NCI-H510A treated with DMSO at 0.1 percent for 48 hours (cell line): ENCODE results near the gene MRPS26.
"Not testable (repeated sequence)": the region's sequence is repeated elsewhere in the genome, so short reads cannot be mapped to it uniquely, and the experiment has no call there.

Experiments used
- DNase-seq: peaks from one replicate; lab custom pipeline; 2025; lab: John Stamatoyannopoulos, UW

Gene MRPS26

DNA sequence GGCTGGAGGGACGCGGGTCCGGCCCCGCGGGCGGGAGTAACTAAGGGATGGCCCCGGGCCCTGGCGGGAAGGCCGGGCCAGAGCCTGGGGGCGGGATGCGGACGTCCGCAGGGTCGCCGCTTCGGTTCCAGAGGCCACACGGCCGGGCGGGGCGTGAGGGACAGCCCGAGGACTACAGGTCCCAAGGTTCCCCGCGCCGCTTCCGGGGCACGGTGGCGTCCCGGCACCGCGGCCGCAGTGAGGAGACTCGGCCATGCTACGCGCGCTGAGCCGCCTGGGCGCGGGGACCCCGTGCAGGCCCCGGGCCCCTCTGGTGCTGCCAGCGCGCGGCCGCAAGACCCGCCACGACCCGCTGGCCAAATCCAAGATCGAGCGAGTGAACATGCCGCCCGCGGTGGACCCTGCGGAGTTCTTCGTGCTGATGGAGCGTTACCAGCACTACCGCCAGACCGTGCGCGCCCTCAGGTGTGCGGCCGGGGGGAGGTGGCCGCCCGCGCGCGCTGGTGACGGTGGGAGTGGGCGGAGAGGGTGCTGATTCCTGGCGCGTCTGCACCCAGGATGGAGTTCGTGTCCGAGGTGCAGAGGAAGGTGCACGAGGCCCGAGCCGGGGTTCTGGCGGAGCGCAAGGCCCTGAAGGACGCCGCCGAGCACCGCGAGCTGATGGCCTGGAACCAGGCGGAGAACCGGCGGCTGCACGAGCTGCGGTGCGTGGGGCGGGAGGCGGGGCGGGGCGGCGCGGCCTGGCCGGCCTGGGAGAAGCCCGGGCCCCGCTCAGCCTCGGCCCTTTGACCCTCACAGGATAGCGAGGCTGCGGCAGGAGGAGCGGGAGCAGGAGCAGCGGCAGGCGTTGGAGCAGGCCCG is at the start of gene MRPS26:
Gene MRPS26, plus strand, starts transcription at position 237 of the 861 bp plus-strand sequence. Its CDS starts 17 bp downstream, at position 254.
- peak; percentile 89 for DNase-seq

DNA sequence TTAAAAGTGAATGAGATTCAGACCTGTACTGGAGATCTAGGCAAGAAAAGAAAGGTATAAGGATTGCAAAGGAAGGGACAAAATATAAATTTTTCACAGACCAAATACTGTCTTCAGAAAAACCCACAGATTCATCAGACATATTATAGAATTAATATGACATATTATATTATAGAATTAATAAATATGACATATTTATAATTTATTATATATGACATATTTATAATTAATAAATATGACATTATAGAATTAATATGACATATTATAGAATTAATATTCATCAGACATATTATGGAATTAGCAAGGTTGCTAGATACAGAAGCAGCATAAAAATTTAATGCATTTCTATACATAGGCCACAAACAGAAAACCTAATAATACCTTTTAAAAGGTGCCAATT is 47.1 kb upstream of the MRPS26 start:
- no peak for DNase-seq

DNA sequence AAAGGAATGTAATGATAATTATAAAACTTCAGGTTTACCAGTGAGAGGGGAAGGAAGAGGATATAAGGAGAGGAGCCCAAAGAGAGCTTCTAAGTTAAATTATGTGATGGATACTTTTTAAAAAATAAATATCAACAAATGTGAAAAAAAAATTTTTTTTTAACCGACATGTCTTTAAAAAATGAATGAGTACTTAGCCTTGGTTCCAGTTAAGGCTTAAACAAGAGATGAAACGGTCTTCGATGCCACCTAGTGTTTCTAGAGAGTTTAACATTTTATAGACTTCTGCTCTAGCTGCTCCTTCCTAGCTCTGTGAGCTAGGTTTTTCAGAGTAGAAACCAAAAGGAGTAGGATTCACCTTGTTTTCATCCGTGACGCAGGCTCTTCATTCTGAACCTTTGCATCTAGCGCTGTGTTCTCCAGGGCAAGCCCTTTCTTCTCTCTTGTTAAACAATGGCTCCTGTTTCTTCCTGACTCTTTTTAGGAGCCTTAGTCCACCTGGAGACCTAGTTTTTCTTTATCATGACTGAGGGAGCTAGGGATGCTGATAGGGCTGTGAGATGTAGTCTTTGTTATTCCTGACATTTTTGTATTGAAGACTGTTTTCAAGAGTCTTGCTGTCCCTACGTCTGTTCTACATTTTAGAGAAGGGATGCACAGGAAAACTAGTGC is 44.9 kb upstream of the MRPS26 start:
- DNase-seq: peak; percentile 51

DNA sequence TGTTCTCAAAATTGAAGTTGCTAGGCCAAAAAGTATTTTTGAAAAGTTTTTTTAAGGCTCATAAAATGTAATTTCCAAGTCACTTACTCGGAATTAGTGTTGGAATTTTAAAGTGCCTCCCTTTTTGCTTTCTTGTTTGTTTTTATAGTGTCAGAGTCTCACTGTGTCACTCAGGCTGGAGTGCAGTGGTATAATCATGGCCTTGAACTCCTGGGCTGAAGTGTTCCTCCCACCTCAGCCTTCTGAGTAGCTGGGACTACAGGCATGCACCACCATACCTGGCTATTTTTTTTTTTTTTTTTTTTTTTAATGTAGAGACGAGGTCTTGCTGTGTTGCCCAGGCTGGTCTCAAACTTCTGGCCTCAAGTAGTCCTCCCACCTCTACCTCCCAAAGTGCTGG is 42.4 kb upstream of the MRPS26 start:
- no peak for DNase-seq

DNA sequence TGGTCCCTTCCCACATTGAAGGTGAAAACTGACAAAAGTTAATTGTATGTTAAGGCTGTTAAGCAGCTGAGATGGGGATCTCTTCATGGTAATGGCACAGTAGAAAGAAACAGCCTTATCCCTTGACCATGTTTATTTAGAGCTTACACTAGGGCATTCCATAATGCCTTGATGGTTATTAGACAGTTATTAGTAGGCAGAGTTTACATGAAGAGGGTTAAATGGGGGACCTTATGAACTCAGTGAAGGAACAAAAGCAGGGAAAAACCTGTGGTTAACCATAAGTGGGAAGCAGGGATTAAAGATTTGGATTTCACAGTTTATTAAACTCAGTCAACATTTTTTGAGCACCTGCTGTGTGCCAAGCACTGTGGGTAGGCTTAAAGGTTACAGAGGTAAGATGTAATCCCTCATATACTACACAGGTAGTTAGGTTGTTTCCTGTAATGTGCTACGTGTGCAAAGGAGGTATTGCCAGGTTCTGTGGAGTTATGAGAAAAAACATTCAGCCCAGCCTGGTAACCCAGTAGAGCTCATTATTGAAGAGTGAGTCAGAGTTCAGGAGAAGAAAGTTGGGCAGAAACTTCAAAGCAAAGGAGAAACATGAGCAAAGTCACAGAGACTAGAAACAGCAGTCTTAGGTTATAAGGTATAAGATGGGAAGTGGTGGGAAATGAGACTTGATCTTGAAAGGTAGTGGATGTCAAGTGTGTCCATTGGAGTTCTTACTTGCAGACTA is 34.7 kb upstream of the MRPS26 start:
- no peak for DNase-seq

DNA sequence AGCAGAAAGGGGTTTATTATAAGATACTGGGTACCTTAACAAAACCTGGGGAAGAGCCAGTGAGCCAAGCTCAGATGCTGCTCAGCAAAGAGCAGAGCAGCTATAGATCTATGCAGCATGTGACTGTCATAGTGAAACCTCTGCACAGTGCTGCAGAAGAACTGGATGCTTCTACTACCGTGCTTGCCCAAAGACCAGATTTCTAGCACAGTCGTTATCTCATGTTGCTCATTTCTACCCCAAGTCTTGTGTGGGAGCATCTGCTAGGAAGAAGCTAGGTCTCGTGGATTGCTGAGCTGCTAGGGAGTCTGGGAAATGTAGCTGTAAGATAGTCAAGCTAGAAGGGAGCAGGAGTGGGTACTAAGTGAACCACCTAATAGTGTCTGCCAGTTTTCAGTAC is 34.1 kb upstream of the MRPS26 start:
- no peak for DNase-seq

DNA sequence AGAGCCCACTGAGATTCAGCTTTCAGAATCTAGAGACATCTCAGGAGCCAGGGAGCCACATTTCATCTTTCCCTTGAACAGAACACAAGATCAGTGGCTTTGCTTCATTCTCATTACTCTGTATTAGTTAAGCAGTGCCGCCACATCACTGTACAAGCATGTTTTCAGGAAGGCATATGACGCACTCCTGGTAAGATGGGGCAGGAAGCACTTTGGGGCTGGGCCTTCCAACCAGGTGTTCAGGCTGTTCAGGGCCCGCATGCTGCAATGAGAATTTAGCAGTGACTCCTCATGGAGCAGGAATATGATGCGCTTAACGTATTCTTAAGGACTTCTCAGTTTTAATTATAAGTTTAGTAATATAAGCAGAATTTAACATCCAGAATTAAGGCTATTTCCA is 32.1 kb upstream of the MRPS26 start:
- DNase-seq: no peak

DNA sequence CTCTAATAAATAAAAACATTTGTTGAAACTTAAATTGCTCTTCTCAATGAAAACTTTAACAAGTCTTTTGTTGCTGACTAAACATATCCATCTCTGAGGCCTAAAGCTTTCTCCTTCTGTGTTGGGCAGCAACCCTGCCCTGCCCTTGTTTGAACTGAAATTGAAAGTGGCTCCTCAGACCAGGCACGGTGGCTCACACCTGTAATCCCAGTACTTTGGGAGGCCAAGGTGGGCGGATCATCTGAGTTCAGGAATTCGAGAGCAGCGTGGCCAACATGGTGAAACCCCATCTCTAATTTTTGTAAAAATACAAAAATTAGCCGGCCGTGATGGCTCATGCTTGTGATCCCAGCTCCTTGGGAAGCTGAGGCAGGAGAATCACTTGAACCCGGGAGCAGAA is 31.7 kb upstream of the MRPS26 start:
- no peak for DNase-seq

DNA sequence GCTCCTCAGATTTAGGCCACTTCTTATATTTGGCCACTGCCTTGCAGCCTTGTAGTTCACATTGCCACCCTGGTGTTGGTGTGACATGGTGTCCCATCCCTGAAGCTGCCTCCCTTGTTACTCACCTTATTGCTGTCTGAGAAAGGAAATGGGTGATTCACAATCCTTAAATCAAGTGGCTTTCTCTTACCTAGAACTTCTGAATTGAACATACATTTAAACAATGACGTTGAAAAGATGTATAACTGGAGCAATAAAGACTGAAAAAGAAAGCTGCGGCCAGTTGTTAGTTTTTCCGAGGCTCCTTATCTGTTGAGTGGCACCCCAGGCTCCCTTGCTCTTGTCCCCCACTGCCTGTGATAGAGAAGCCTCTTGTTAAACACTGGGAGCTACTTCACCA is 31.2 kb upstream of the MRPS26 start:
- no peak for DNase-seq

DNA sequence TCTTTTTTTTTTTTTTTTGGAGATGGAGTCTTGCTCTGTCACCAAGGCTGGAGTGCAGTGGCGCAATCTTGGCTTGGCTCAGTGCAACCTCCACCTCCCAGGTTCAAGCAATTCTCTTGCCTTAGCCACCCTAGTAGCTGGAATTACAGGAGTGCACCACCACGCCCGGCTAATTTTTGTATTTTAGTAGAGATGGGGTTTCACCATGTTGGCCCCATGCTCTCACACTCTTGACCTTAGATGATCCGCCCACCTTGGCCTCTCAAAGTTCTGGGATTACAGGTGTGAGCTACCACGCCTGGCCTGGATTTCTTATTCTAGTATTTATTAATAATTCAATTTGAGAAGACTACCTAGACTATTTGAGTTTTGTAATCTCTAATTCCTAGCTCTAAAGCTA is 30.6 kb upstream of the MRPS26 start:
- DNase-seq: not testable (repeated sequence)

DNA sequence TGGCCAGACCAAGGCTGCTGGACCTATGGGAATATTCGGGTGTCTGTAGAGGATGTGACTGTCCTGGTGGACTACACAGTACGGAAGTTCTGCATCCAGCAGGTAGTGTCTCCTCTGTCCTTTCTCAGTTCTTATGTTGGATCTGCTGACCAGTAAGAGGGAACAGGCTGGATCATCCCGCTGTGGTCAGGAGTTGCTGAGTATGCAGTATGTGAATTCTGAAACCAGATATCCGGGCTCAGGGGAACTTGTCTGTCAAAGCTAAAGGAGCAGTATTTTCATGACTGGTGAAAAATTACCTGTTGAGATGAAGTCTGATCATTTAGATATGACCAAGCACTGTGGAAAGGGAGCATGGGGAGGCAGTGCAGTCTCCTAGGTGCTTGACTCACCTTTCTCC is 24.5 kb upstream of the MRPS26 start:
- DNase-seq: no peak

DNA sequence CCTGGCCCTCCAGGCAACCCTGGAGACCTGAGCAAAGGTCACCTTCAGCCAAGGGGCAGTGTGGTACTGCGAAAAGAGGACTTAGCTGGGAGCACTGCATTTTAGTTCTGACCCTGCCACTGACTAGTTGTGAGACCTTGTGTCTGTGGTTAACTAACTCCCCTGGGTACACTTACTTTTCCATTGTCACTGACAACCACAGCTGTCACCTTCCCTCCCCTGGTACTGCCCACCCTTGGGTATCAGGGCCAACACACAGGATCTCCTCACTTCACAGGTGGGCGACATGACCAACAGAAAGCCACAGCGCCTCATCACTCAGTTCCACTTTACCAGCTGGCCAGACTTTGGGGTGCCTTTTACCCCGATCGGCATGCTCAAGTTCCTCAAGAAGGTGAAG is 24.1 kb upstream of the MRPS26 start:
- no peak for DNase-seq

DNA sequence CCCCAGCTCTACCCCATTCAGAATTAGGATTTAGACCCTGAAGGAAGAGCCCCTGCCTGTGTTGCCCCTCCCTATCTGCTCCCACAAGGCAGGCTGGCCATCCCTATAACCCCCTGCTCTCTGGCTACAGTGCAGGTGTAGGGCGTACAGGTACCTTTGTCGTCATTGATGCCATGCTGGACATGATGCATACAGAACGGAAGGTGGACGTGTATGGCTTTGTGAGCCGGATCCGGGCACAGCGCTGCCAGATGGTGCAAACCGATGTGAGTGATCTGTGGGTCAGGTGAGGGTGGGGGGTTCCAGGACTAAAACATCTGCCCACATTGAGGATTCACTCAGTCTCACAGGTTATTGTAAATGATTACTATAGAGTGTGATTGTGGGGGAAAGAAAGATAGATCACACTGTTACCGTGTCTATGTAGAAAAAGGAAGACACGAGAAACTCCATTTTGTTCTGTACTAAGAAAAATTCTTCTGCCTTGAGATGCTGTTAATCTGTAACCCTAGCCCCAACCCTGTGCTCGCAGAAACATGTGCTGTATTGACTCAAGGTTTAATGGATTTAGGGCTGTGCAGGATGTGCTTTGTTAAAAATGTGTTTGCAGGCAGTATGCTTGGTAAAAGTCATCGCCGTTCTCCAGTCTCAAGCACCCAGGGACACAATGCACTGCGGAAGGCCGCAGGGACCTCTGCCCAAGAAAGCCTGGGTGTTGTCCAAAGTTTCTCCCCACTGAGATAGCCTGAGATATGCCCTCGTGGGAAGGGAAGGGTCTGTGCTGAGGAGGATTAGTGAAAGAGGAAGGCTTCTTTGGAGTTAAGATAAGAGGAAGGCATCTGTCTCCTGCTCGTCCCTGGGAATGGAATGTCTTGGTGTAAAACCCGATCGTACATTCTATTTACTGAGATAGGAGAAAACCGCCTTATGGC is 23.0 kb upstream of the MRPS26 start:
- DNase-seq: not testable (repeated sequence)

DNA sequence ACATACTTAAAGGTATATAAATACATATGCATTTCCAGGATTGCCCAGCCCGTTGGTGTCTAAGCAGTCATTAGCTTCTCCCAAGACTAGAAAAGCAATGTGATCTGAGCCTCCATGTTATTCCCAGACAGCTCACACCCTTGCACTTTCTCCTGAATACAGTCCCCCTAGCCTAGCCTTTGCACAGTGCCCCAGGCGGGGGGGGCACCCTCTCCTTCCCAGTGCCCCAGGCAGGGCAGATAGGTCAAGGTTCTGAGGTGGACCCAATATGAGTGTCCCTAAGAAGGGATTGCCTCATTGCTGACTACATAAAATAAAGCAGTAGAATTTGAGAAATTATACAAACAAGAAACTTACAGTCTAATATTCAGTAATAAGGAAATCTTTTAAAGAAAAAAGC is 17.9 kb upstream of the MRPS26 start:
- DNase-seq: no peak

DNA sequence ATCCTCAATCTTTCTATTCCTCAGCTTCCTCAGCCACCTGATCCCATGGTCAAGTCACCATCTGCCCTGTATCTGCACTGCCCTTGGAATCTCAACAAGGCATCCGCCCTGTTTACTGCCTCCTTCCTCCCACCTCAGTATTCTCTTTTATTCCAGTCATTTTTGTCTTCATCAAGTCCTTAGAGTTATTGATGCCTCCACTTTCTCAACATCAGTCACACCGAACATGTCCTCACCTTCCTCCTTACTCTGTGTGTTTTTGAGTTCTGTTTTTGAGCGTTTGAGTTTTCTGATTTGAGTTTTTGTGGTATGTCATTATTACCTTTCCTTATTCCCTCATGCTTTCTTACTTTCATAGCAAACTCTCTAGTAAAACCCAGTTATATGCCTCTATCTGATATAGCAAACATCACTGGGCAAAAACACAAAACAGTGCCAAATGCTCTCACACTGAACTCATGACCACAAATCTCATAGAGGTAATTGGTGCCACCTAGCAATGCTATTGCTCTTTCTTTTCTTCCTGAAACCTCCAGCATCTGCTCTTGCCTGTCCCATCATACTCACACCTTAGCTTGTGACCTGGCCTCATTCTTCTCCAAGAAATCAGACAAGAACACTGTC is 14.2 kb upstream of the MRPS26 start:
- no peak for DNase-seq

DNA sequence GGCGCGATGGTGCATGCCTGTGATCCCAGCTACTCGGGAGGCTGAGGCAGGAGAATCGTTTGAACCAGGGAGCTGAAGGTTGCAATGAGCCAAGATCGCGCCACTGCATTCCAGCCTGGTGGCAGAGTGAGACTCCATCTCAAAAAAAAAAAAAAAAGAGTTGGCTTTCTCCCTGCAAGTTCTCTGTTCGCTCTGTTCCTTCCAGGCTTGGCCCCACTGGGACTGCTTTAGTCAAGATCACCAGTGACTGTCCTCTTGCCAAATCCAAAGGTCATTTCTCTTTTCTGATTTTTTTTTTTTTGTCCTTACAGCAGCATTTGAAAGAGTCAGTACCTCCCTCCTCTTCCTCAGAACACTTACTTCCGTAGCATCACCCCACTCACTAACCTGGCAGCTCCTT is 13.2 kb upstream of the MRPS26 start:
- DNase-seq: no peak

DNA sequence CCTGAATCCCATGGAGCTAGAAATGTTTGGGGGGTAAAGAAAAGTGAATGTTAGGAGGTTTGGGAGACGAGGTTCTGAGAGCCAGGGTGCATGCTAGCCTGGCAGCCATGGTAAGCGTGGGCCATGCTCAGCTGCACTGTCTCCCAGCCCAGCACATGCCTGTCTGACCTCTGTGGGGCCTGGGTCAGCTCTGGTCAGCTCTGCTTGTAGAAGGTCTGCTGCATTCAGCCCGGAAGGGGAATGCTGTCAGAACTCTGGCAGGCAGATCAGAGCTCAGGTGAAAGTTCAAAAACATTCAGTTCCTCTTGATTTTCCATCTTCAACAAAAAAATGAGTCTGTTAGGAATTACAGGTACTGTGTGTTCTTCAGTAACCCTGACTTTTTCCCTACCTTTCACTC is 8.2 kb upstream of the MRPS26 start:
- no peak for DNase-seq

DNA sequence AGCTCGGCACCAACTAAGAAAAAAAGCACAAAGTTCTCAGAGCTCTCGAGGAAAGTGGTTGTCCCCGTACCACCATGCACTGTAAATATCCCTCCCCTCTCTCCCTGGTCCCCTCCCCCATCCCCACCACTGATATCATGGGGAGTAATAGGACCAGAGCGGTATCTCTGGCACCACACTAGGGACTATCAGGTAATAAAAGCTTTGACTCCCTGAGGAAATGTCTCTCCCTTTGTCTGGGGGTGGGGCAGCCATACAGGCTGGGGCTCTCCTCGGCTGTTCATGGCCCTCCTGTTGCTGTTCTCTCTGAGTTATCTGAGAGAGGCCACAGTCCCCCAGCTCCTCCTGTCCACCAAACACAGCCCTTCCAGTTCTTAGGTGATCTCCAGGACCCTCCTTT is 7.4 kb upstream of the MRPS26 start:
- no peak for DNase-seq

DNA sequence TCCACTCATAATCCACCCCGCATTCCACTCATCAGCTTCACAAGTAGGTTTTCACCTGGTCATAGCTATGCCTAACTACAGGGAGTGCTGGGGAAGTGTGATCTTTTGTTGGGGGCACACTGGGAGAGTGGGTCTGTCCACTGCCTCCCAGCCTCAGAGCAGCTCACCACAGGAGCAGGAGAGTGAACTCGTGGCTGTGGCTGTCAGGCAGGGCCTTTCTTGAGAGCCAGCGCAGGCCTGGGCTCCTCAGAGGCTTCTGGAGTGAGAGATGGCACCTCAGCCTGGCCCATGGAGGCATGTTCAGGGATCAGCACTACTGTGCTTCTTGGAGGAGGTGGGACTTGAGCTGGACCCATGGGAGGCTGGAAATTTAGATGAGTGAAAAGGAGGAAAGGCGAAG is 6.4 kb upstream of the MRPS26 start:
- no peak for DNase-seq

DNA sequence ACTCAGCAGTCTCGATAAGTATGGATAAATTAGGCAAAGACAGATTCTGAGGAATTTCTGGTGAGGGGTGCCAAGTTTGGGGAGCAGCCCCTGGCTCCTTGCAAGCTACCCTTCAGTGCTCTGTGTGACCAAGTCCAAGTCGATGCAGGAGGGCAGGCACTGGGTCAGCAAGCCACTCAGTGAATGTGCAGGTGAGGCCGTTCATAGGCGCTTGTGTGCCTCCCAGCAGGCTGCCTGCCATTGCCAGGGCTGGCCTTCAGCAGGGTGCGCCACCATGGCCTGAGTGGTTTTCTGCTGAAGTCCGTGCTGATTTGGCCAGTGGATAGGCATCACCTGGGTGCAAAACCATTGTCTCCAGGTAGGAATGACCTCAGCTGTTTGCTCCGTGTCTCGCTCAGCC is 5.8 kb upstream of the MRPS26 start:
- peak; percentile 80 for DNase-seq

DNA sequence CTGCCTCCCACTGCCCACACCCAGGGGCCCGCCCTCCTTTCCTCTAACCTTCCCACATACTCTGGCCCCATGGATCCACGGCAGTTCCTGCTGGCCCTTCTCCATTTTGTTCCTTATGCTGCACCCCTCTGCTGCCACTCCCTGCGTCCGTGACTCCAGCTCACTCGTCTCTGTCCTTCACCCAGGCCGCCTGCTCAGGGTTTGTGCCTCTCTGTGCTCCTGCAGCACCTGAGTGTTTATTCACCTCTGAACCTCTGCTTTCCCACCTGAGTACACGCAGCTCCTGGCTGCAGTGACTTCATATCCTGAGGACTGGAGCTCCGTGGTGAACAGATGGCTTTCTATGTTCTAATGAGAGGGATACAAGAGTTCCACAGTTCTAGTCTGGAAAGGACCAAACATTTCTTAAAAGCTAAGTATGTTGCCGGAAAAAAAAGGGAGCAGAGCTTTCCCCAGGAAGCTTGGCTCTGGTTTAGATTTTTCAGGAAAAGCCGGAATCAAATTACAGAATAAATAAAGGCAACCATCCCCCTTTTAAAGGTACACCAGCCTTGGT is 3.9 kb upstream of the MRPS26 start:
- peak; percentile 93 for DNase-seq
